Keratinocyte (primary cell): ENCODE data around the gene KCNK10.

Experiments used
- CTCF ChIP-seq, 3 experiments: IDR thresholded peaks in 1 of 3; conservative IDR thresholded peaks in 1 of 3; optimal IDR thresholded peaks in 1 of 3; 2 replicates in 2 of 3; 3 replicates in 1 of 3; pipeline versions ENCODE3 to v1.5.1; 2011; ENCODE audit warnings: low read length in 3 of 3, mild to moderate bottlenecking in 3 of 3, moderate library complexity in 2 of 3, control low read depth in 1 of 3, inconsistent platforms in 1 of 3; ENCODE audit not compliant: insufficient read depth in 2 of 3; ENCODE audit errors: extremely low read depth in 1 of 3
- EZH2 ChIP-seq: IDR thresholded peaks from one replicate; pipeline ENCODE4 v1.6.1; 2012; ENCODE audit warnings: inconsistent platforms, mild to moderate bottlenecking, low read length, moderate library complexity

- no peak for TF ChIP-seq EZH2
- TF ChIP-seq CTCF (optimal IDR thresholded peaks at IDR 0.05 in 1 of 3, IDR thresholded peaks at IDR 0.05 in 1 of 3, conservative IDR thresholded peaks at IDR 0.05 in 1 of 3; ENCODE audit: extremely low read depth in 1 of 3, insufficient read depth in 2 of 3, low read length in 3 of 3): no peak
Observed at GRCh38 chr14:88363644-88364043, 40.6 kb upstream of the KCNK10 start.
